OCI-M2 (cell line): ENCODE measurements around the gene LRMDA.

Experiments
- DNase-seq: peaks from one replicate; lab custom pipeline; 2025; ENCODE audit not compliant: unreplicated experiment; lab: John Stamatoyannopoulos, UW

LRMDA gene

DNA sequence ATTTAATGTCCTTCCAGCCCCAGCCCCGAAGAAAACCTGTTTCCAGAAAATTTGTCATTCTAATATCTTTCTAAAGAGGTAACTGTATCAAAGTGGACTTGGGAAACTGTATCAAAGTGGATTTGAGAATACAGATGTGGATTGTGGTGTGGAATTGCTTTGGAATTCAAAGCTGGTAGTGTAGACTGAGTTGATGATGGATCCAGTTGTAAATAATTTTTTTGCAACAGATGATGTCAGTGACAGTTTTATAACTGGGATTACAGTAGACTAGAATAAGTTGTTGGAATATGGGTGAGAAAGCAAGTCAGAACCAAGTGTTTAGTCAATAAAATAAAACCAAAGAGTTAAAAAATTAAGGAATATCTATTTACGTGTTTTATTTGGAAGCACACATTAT lies 202.1 kb downstream of the LRMDA start:
- DNase-seq: no peak

DNA sequence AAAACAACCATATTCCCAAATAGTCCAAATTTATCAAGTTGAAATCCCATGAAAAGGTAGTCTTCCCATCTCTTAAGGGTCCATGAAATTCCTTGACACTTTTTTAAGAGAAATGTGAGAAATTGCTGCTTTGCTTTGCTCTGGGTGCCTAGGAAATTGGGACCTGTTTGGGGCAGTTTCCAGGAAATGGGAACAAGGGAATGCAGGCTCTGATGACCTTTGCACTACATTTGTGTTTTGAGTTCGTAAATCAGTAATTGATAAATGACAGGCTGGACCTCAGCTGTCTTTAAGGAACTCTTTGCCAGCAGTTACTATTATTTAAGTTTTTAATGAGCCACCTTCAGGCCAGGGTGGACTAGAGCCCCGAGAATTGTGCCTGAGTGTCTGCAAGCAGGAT lies 203.5 kb downstream of the LRMDA start:
- no peak for DNase-seq

DNA sequence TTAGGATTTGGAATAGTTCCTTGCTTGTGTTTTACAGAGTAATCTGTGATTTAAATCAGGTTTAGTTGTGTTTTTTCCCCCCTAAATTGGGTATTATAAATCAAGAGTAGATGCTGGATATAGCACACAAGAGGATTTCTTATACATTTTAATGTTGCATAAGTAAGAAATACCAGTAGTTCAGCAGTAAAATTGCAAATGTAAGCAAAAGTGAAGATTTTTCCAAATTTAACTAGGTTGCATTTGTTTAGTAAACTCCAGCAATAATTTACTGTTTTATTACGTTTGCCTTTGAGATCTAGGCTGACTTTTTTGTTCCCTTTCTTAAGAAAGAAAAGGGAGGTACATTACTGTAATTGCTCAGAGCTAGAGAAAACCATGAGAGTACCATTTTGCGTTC lies 207.3 kb downstream of the LRMDA start:
- no peak for DNase-seq

DNA sequence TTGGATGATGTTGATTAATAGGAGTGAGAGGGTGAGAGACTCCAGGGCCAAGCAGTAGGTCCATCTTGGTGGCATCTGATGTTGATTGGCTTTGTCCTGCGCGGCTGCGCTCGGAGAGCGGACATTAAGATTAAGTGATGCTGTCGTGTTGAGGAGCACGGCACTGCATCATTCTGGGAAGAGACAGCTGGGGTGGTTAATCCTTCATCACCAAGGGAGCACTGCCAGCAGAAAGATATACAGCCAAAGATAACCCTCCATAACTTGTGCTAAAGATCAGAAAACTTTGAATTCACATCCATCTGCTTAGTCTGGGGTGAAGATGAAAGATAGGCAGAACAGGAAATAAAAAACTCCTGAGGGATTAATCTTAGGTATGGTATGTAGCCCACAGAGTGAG lies 208.3 kb downstream of the LRMDA start:
- DNase-seq: no peak

DNA sequence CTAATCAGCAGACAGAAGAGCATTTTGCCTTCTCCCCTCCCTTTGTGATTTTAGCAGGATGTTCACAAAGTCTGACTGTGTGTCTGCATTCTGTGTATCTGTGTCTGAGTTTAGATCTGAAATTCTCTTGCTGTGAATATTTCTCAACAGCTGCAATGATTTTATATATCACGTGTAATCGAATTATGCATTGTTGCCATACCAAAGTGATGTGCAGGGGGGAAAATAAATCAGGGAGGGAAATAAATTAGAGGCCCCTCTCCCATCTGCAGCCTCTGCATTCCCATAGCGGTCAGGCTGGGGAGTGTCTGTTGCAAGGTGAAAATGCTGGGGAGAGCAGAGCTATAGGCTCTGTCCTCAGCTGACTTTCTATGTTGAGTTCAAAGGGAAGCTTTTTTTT lies 209.0 kb downstream of the LRMDA start:
- no peak for DNase-seq

DNA sequence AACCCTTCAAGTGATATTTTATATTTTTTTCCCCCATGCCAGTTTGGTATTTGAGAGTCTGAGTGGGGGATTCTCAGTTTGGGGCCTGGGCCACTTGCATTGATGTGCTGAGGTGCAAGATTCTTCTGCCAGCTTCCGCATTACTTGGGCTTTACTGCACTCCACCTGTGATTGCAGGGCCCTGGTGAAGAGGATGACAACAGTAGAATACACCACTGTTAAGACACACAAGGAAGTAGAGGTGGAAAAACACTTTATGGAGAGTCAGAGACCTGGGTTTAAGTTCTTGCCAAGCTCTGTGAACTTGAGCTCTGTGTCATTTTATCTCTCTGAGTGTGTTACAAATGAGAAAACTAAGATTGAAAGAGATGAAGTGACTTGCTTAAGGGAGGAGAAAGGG lies 209.4 kb downstream of the LRMDA start:
- DNase-seq: no peak

DNA sequence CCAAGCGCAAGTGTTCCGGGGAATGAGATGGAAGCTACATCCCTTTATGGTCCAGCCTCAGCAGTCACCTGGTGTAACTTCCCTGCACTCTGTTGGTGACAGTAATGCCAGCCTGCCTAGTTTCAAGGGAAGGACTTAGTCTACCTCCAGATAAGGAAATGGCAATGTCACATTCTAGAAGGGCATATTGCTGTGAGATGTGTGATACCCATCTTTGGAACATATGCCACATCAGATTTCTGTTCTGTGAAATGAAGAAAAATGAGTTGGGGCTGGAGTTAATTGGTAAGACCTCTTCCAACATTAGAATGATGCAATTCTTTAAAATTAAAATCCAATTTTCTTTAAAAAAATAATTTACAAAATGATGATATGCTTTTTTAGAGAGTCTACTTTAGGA lies 212.0 kb downstream of the LRMDA start:
- DNase-seq: no peak

DNA sequence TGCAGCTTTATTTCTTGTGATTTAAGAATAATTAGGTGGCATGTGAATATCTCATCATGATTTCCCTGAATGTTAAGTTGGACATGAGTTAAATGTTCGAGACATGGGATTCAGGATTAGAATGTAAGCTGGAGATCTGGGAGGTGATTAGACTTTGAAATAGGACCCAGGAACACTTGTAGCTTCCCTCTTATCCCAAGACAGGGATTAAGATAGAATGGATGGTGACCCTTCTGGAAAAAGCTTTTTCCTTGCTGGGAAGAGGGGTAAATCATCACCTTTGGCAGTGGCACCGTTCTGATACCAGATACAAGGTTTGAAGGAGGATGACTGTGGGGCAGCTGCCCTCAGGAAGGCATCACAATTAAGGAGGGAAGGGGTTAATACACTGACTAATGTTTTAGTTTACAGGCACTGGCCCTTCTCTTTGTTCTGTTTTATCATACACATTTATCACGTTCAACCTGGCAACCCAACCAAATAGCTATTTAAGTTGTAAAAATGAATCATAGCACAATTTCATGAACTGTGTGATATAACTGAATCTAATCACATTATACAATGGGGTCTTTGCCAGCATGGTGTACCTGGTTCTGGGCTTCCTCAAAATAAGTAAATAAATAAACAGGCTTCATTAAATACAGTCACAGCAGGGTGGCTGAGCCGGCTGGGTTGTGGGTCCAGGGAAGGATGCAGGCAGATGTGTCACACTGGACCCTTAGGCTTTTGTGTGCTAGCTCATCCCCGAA lies 212.7 kb downstream of the LRMDA start:
- DNase-seq: no peak

DNA sequence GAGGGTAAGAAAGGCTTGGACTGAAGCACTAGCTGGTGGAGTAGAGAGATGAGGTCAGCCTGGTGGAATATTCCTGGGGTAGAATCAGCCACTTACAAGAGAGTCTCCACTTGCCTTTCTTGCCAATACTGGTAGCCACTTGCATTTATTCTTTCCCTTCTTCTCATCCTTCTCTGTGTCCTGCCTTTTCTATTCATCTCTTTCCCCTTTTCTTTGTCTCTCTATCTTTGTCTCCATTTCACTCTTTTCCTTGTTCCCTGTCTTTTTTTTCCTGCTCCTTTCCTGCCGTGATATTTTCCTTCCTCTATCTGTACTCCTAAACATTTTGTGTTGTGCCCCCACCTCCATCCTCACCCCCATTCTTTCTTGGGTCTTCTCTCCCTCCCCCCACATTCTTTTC lies 214.3 kb downstream of the LRMDA start:
- no peak for DNase-seq

DNA sequence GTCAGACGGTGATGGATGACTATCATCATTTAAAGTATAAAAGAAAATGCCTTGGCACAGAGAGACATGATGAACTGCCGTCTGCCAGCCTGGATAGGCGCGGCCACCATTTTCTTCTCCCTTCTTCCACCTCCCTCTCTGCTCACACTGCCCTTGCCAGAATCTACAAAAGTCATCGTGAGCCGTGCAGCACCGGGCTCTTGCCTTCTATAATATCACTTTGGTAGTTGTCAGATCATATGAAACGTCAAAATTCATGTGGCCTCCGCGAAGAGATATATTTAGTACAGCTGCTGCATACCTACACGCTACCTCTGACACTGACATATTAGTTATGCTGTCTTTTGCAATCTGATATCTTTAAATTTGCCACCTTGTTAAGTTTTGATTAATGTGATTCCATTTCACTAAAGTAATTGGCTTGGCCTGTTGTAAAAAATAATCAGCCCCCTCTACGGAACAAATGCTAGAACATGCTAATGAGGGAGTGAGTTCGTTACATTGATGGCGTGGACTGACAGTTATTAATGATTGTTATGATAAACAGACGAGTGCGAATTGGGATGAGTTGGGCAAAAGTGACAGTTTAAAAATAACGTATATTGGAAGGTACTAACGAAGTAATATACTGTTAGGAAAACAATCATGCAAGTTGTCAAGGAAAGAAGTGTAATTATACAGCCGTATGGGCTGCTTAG lies 214.9 kb downstream of the LRMDA start:
- no peak for DNase-seq

DNA sequence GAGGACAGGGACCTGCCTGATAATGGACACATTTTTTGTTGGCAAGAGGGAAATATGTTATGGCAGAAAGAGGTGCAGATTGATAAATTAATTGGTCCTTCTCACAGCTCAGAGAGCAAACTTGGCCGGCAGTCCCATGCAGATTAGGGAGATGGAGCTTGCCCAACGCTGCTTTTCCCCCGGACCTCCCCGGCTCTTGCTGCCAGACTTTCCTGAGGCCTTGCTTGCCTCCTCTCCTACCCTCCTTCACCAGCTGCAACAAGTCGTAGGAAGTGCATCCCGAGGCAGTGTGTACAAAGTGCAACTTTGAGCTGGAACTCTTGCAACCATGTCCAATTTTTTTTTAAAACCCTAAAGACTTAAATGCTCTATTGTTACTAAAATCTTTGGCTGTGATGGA lies 215.5 kb downstream of the LRMDA start:
- no peak for DNase-seq

DNA sequence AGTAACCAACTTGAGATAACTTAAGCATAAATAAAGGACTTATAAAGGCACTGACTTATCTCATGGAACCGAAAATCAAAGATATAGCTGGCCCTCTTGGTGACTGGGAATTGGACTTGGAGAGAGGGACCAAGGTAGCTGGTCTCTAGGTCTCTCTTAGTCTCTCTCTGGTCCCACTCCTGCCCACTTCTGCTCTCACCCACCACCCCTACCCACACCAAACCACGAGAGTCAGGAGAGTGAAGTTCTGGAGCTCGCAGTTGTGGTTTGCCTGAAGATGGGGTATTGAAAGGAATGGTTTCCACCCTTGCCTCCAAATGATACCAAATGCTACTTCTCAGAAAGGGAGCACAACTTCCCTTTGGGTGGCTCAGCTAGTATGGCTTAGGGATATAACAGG lies 216.3 kb downstream of the LRMDA start:
- DNase-seq: no peak

DNA sequence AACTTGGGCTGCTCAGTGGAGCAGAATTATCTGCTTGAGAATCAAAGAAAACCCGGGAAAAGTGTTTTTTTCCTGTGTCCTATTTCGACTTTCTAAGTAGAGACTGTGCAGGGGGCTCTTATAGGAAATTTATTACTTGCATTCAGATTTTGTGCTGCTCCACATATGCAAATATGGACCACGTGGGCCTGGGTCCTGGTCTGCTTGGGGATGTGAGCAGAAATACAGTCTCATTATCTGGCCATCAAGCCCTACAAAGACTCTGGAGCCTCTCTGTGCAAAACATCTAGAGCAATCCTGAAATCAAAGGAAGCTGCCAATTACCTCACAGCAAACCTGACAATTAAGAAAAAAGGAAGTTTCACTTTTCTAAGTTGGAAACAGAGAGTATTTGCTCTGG lies 216.9 kb downstream of the LRMDA start:
- DNase-seq: no peak

DNA sequence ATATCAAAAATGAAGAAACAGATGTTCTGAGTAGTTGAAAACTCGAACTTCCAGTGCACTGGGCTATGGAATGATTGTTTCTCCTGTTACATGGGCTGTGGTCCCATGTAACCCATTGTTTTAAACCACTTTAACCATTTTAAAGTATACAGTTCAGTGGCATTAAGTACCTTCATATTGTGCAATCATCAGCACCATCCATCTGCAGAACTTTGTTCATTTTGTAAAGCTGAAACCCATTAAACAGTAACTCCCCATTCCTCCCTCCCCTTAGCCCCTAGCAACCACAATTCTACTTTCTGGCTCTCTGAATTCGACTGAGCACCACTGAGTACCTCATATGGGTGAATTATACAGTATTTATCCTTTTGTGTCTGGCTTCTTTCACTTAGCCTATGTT lies 217.4 kb downstream of the LRMDA start:
- no peak for DNase-seq

DNA sequence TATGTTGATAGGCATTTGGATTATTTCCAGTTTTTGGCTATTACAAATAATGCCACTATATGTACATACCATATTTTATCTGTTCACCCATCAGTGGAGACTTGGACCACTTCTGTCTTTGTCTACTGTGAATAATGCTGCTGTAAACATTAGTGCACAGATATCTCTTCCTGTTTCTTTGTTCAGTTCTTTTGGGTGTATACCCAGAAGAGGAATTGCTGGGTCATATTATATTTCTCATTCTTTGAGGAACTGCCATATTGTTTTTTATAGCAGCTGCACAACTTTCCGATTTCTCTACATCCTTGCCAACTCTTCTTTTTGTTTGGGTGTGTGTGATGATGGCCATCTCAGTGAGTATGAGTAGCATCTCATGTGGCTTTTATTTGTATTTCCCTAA lies 218.0 kb downstream of the LRMDA start:
- DNase-seq: no peak

DNA sequence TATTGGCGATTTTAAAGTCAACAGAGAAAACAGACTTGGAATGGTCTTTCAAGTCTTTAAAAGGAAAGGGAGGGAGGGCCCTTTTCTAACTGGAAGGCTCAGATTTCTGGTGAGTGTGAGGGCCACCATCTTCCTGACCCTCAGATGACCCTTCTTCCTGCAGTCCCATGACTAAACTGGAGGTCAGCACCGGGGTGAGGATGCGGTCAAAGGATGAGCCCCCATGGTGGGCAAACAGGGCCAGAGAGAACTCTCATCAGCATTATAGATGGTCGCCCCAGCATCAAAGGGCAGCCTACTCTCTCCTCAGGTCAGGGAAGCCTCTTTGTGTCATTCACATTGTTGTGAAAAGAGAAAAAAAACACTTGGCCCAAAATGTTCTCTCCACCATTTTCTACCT lies 219.2 kb downstream of the LRMDA start:
- no peak for DNase-seq

DNA sequence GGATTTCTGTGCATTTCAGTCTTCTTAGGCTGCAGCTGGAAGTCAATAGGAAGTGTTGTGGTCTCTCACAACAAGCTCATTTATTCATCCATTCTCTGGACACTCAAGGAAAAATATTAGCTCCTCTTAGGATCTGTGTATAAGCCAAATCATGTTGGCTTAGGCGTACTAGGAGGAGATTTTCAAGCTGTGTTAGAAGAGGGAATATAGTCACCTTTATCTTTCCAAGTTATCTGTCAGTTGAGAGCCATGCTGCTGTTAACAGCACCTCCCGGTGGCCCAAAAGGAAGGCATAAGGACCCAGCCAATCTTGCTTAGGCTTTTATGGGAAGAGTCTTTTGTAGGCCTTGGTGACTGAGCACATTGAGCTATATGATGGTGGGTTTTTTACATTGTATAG lies 220.0 kb downstream of the LRMDA start:
- DNase-seq: no peak

DNA sequence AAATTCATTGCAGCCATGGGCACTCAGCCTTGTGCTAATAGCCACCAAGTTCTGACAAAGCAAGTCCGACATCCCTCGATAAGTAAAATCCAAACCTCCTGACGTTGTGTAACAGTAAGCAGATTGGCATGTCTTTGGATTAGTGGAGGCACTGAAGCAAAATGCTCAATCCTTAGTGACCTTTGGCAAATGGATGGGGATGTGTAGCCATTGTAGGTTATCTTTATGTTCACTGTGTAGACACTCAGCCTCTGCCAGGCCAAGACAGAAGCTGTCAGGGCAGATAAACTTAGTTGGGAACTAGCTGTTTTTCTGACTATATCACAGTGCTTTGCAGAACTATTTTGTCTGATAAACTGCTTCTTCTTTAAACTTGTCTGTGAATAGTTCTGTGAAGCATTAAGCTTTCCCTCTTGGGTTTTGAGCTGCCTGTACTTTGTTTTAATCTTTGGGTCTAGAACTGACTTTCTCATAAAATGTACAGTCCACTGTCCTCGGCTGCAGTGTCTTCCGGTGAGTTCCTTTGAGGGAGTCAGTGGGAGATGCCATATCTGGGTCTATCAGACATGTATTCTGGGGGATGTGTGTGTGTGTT lies 220.8 kb downstream of the LRMDA start:
- DNase-seq: no peak

DNA sequence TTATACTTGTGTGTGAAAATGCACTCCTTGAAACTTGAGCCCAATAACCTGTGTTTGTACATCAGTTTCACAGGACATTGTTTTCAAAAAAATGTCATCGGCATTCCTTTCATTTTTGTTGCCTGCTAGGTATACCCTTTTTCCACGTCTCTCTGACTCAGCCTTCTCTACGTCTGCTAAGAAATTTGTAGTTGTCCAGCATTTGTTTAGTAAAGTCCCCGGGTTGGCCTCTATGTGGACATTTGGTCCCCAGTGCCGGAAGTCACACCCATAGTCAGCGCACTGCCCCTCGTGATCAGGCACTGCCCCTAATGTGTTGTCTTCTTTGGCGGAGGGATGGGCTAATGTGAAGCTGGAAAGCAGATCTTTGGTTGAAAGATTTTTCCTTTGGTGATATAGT lies 222.3 kb downstream of the LRMDA start:
- no peak for DNase-seq

DNA sequence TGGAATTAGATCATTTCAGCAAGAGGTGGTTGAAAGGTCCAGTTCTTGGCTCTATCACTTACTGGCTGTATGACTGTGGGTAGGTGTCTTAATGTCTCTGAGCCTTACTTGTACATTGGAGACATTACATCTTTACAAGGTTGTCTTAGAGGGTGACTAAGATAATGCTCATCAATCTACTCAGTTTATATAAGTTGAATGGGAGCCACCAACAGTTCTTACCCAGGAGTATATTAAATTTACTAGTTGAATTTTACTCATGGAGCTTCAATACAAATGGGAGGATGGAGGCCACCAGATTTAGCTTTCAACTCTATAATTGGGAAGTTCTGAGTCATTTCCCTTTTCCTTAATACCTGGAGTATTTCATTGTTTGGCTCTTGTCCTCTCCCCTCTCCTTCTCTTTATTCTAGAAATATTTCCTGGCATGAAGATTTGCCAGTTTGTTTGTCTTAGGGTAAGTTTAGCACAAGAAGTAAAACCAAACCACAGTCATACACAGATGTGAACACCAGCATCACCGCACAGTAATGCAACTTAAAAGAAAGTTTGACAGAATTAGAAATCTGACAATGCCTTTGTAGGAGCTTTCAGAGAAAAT lies 222.8 kb downstream of the LRMDA start:
- no peak for DNase-seq

DNA sequence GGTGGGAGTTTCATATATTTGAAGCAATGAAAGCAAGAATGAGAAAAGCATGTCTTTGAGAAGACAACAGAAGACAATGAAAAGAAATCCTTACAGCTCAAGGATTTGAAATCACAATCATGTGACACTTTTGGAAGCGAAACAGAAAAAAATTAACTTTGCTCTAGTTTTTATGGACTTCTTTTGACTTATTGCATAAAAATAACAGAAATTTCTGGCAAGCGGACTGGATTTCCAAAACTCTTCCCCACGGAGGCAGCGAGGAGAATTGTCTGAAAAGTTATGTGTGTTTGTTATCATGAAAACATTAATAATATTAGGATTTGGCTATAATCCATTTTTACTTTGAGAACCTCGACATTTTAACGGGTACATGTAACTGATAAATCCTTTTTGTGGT lies 223.3 kb downstream of the LRMDA start:
- no peak for DNase-seq

DNA sequence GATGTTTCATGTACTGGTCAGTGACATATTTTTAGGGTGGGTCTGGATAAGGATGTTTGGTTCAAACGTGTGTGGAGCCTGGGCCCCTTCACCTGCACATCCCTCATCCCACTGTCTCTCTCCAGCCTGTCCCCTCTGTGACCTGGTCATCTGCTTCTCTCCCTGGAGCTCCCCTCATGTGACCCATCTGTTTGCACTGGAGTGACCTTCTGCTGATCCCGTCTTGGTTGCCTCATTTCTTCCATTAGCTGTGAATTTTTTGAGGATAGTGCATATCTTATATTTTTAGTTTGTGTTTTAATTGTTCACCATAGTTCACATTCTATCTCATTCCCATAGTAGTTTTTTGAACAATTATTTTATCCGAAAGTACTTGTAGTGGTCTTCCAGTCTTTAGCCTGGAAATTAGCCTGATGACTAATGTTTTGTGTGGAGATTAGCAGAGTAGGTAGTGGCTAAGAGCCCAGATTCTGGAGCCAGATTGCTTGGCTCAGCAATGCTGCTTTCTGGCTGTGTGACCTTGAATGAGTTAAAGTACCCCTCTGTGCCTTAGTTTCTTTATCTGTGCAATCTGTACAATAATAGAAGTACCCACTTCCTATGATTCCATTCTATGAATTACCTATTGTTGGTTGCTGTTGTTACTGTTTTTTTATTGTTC lies 224.5 kb downstream of the LRMDA start:
- DNase-seq: no peak
